IPS DF 4.7 (cell line): ENCODE results near the gene C4B.
"Not testable (repeated sequence)": the region's sequence is repeated elsewhere in the genome, so short reads cannot be mapped to it uniquely, and the experiment has no call there.

Experiments used
- DNase-seq: peaks from one replicate; pipeline ENCODE4 v3.0.0-alpha.2; 2013; ENCODE audit warnings: low spot score; ENCODE audit errors: extremely low read depth

C4B gene

DNA sequence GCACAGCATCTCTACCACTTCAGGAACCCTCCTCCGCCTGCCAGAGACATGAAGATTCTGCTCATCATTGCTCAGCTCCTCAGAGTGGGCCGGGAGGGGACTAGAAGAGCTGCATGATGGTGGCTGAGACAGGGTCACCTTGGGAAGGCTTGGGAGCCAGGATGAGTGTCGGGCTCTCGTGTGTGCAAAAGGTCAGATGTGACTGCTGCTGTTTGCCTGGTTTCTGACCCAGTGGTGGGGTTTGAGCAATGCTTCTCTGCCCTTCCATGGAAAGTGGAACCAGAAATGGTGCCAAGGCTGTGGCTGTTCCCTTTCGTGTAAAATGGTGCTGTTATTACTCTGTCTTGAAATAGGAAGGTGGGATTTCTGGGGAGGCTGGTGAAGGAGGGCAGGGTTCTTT lies 33.6 kb upstream of the C4B start:
- DNase-seq = not testable (repeated sequence)

DNA sequence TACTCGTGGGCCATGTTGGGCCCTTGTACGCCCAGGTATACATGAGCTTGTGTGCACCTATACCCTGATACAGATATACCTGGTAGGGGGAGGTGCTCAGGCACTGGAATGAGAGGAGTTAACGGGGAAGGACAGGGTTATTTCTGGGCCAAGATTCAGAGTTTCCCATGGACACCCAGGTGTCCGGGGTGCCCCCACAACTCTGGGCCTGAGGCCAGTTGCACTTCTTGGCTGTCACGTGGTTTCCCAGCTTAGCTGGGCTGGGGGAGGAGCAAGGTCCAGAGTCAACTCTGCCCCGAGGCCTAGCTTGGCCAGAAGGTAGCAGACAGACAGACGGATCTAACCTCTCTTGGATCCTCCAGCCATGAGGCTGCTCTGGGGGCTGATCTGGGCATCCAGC lies 32.9 kb upstream of the C4B start, which contains the start of gene C4A:
Gene C4A (plus strand): TSS at position 314 of the 400 bp plus-strand sequence. CDS start 51 bp downstream, at position 365.
- not testable (repeated sequence) for DNase-seq

DNA sequence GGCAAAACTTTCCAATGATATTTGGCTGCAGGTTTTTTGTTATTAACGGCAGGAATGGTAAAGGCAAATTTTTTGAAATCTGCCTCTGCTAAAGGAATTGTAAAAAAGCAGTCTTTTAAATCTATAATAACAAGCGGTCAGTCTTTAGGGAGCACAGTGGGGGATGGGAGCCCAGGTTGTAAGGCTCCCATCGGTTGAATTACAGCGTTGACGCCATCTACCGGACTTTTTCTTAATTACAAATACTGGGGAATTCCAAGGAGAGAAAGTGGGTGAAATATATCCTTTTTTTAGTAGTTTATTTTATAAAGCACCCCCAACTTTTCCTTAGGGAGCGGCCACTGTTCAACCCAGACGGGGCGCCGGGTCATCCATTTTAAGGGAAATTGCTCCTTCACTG lies 25.2 kb upstream of the C4B start:
- not testable (repeated sequence) for DNase-seq

DNA sequence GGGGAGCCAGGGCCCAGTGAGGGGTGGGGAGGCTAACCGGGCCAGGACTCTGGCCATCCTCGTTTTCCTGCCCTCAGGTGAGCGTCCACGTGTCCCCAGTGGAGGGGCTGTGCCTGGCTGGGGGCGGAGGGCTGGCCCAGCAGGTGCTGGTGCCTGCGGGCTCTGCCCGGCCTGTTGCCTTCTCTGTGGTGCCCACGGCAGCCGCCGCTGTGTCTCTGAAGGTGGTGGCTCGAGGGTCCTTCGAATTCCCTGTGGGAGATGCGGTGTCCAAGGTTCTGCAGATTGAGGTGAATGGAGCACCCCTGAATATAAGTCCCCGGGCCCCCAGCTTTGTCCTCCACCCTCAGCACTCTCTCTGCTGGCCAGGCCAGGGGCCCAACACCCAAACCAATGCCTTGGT lies 20.2 kb upstream of the C4B start:
- not testable (repeated sequence) for DNase-seq

- not testable (repeated sequence) for DNase-seq
Observed at GRCh38 chr6:31996385-31996784, 18.2 kb upstream of the C4B start.

GRCh38 chr6:32002546-32003268 lies 11.9 kb upstream of the C4B start:
- not testable (repeated sequence) for DNase-seq

DNA sequence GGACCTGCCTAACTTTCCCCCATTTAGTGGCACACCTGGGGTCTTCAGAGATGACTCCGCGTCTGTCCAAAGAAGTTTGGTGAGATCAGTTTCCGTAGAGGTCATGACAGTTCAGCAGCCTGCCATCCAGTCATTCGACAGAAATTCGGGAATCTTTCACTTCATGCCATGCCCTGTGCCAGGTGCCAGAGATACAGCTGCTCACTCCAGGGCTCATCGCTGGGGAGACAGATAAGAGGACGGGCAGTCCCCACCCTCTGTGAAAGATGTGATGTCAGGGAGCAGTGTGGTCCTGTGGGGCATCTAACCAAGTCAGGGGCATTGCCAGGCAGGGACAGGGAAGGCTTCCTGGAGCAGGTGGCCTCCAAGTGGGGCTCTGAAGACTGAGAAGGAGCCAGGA lies 11.3 kb upstream of the C4B start:
- DNase-seq = not testable (repeated sequence)

DNA sequence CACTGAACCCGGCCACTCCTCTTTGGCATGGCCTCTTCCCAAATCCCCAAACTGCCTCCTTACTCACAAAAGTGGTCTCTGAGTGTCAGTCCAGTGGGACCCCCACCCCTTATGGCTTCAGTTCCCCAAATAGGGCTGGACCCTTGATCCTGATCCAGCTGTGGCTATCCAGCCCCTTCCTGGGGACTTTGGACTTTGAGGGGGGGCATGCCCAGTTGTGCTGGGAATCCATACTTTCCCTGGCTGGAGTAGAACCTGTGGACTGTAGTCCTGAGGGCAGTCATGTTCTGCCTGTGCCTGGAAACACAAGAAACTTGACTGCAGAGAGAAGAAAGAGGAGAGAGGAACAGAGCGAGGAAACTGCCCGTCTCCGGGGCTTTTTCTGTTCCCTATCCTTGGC lies 10.2 kb upstream of the C4B start:
- not testable (repeated sequence) for DNase-seq

- DNase-seq = not testable (repeated sequence)
Observed at GRCh38 chr6:32004864-32005537, 9.6 kb upstream of the C4B start.

DNA sequence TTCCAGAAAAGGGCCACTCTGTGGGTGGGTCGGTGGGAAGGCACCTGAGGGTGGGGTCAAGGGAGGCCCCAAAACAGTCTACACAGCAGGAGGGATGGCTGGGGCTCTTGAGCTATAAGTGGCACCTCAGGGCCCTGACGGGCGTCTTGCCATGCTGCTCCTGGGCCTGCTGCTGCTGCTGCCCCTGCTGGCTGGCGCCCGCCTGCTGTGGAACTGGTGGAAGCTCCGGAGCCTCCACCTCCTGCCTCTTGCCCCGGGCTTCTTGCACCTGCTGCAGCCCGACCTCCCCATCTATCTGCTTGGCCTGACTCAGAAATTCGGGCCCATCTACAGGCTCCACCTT lies 9.1 kb upstream of the C4B start:
- not testable (repeated sequence) for DNase-seq

GRCh38 chr6:32005991-32006529 lies 8.5 kb upstream of the C4B start:
- not testable (repeated sequence) for DNase-seq

GRCh38 chr6:32007086-32007485 lies 7.5 kb upstream of the C4B start:
- not testable (repeated sequence) for DNase-seq

- DNase-seq = not testable (repeated sequence)
Observed at GRCh38 chr6:32008037-32008436, 6.6 kb upstream of the C4B start.

DNA sequence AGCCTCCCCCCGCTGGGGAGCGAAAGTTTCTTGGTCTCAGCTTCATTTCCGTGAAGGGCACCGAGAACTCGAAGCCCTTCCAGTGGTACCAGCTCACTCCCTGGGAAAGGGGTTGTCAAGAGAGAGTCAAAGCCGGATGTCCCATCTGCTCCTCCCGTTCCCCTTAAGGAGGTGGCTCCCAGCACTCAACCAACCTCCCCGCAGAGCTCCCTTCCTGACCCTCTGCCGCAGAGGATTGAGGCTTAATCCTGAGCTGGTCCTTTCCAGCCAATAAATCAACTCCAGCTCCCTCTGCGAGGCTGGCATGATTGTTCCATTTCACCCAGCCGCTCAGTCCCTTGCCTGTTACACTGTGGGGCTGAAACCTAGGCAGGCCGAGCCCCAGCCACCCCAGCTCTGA lies 6.0 kb upstream of the C4B start:
- not testable (repeated sequence) for DNase-seq

GRCh38 chr6:32009537-32009936 lies 5.1 kb upstream of the C4B start:
- DNase-seq = not testable (repeated sequence)

GRCh38 chr6:32010856-32011530 lies 3.6 kb upstream of the C4B start:
- not testable (repeated sequence) for DNase-seq

- DNase-seq = not testable (repeated sequence)
Observed at GRCh38 chr6:32012941-32013617, 1.5 kb upstream of the C4B start.

- DNase-seq = not testable (repeated sequence)
Observed at GRCh38 chr6:32013738-32014137, 857 bp upstream of the C4B start.

DNA sequence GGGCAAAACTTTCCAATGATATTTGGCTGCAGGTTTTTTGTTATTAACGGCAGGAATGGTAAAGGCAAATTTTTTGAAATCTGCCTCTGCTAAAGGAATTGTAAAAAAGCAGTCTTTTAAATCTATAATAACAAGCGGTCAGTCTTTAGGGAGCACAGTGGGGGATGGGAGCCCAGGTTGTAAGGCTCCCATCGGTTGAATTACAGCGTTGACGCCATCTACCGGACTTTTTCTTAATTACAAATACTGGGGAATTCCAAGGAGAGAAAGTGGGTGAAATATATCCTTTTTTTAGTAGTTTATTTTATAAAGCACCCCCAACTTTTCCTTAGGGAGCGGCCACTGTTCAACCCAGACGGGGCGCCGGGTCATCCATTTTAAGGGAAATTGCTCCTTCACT lies 7.5 kb downstream of the C4B start:
- not testable (repeated sequence) for DNase-seq

GRCh38 chr6:32028631-32029030 lies 14.0 kb downstream of the C4B start:
- DNase-seq = not testable (repeated sequence)

- not testable (repeated sequence) for DNase-seq
Observed at GRCh38 chr6:32029553-32029952, 15.0 kb downstream of the C4B start.
